HG03575 (cell line): ENCODE results near the gene SOWAHA.

ENCODE experiments used
- ATAC-seq: cut with Tn5 transposase; IDR thresholded peaks from one replicate; pipeline ENCODE4 v1.9.1; 2021; ENCODE audit not compliant: unreplicated experiment, insufficient number of reproducible peaks, low FRiP score; ENCODE audit errors: extremely low read depth

The SOWAHA gene

GRCh38 chr5:132776938-132777208 lies 36.2 kb upstream of the SOWAHA start:
- no peak for ATAC-seq

- no peak for ATAC-seq
These were observed 35.7 kb upstream of the SOWAHA start, which contains the start of gene SEPTIN8 for GRCh38 chr5:132777209-132778069. SEPTIN8 (minus strand) TSS chr5:132777239; CDS start chr5:132777137, 102 bp downstream.

- no peak for ATAC-seq
These were observed 35.0 kb upstream of the SOWAHA start for GRCh38 chr5:132778129-132778528.

- no peak for ATAC-seq
These were observed 34.2 kb upstream of the SOWAHA start for GRCh38 chr5:132778856-132779255.

GRCh38 chr5:132779961-132780360 lies 33.1 kb upstream of the SOWAHA start:
- ATAC-seq = no peak

- no peak for ATAC-seq
These were observed 32.5 kb upstream of the SOWAHA start for GRCh38 chr5:132780577-132780976.

- no peak for ATAC-seq
These were observed 32.1 kb upstream of the SOWAHA start for GRCh38 chr5:132781029-132781428.

GRCh38 chr5:132782101-132782500 lies 31.0 kb upstream of the SOWAHA start:
- ATAC-seq = no peak

- ATAC-seq = no peak
These were observed 27.7 kb upstream of the SOWAHA start for GRCh38 chr5:132785365-132785764.

- ATAC-seq = no peak
These were observed 27.2 kb upstream of the SOWAHA start for GRCh38 chr5:132785864-132786263.

- no peak for ATAC-seq
These were observed 26.0 kb upstream of the SOWAHA start for GRCh38 chr5:132787076-132787475.

- no peak for ATAC-seq
These were observed 24.6 kb upstream of the SOWAHA start for GRCh38 chr5:132788508-132788907.

- no peak for ATAC-seq
These were observed 23.9 kb upstream of the SOWAHA start for GRCh38 chr5:132788990-132789886.

- ATAC-seq = no peak
These were observed 22.8 kb upstream of the SOWAHA start for GRCh38 chr5:132790201-132790865.

GRCh38 chr5:132791026-132791425 lies 22.1 kb upstream of the SOWAHA start:
- ATAC-seq = no peak

- ATAC-seq = no peak
These were observed 15.5 kb upstream of the SOWAHA start for GRCh38 chr5:132797651-132798050.

GRCh38 chr5:132799392-132799791 lies 13.7 kb upstream of the SOWAHA start:
- ATAC-seq = no peak

- no peak for ATAC-seq
These were observed 12.6 kb upstream of the SOWAHA start for GRCh38 chr5:132800545-132800944.

GRCh38 chr5:132802044-132802684 lies 10.9 kb upstream of the SOWAHA start:
- ATAC-seq = no peak
